ENCODE results near the gene KAT7.

KAT7 gene

GRCh38 chr17:49836111-49837030, 47.9 kb downstream of the KAT7 start:
- H3K27ac ChIP-seq = no peak overlapping the region
- DNase-seq (ENCODE audit: low read depth, low spot score) = no peak

- no peak overlapping the region for H3K27ac ChIP-seq
- no peak for DNase-seq (ENCODE audit: low read depth, low spot score)
Observed at GRCh38 chr17:49839455-49839854, 51.0 kb downstream of the KAT7 start.

- no peak for DNase-seq (ENCODE audit: low read depth, low spot score)
- no peak overlapping the region for H3K27ac ChIP-seq
Observed at GRCh38 chr17:49841548-49841947, 53.1 kb downstream of the KAT7 start.

- no peak for DNase-seq (ENCODE audit: low read depth, low spot score)
- no peak overlapping the region for H3K27ac ChIP-seq
Observed at GRCh38 chr17:49842371-49842770, 53.9 kb downstream of the KAT7 start.

- DNase-seq (ENCODE audit: low read depth, low spot score) = no peak
- no peak overlapping the region for H3K27ac ChIP-seq
Observed at GRCh38 chr17:49842846-49843245, 54.4 kb downstream of the KAT7 start.

- no peak for DNase-seq (ENCODE audit: low read depth, low spot score)
- no peak overlapping the region for H3K27ac ChIP-seq
Observed at GRCh38 chr17:49843774-49844350, 55.4 kb downstream of the KAT7 start.

- DNase-seq (ENCODE audit: low read depth, low spot score) = no peak
- no peak overlapping the region for H3K27ac ChIP-seq
Observed at GRCh38 chr17:49845321-49845720, 56.8 kb downstream of the KAT7 start.

GRCh38 chr17:49846938-49847712, 58.6 kb downstream of the KAT7 start:
- DNase-seq (ENCODE audit: low read depth, low spot score) = no peak

GRCh38 chr17:49848019-49848473, 59.6 kb downstream of the KAT7 start, which contains the start of gene TAC4:
Gene TAC4 (minus strand): TSS chr17:49848069. CDS start chr17:49848017, 52 bp downstream.
- no peak within 1 kb of the TSS for H3K27ac ChIP-seq
- DNase-seq (ENCODE audit: low read depth, low spot score) = no peak

More at GRCh38 chr17:49846938-49847712, 58.6 kb downstream of the KAT7 start:
- no peak overlapping the region for H3K27ac ChIP-seq

- no peak for DNase-seq (ENCODE audit: low read depth, low spot score)
- no peak overlapping the region for H3K27ac ChIP-seq
Observed at GRCh38 chr17:49848739-49849138, 60.3 kb downstream of the KAT7 start.

GRCh38 chr17:49850218-49850610, 61.7 kb downstream of the KAT7 start:
- no peak for DNase-seq (ENCODE audit: low read depth, low spot score)

GRCh38 chr17:49850772-49851386, 62.4 kb downstream of the KAT7 start:
- no peak for DNase-seq (ENCODE audit: low read depth, low spot score)
- no peak overlapping the region for H3K27ac ChIP-seq

More at GRCh38 chr17:49850218-49850610, 61.7 kb downstream of the KAT7 start:
- H3K27ac ChIP-seq = no peak overlapping the region

GRCh38 chr17:49851387-49852291, 63.2 kb downstream of the KAT7 start:
- H3K27ac ChIP-seq = no peak overlapping the region

GRCh38 chr17:49853470-49854015, 65.1 kb downstream of the KAT7 start:
- H3K27ac ChIP-seq = no peak overlapping the region
- no peak for DNase-seq (ENCODE audit: low read depth, low spot score)

More at GRCh38 chr17:49851387-49852291, 63.2 kb downstream of the KAT7 start:
- DNase-seq (ENCODE audit: low read depth, low spot score) = no peak

GRCh38 chr17:49854126-49854525, 65.6 kb downstream of the KAT7 start:
- DNase-seq (ENCODE audit: low read depth, low spot score) = no peak

GRCh38 chr17:49858796-49859195, 70.3 kb downstream of the KAT7 start:
- H3K27ac ChIP-seq = no peak overlapping the region
- DNase-seq (ENCODE audit: low read depth, low spot score) = no peak

More at GRCh38 chr17:49854126-49854525, 65.6 kb downstream of the KAT7 start:
- no peak overlapping the region for H3K27ac ChIP-seq

- H3K27ac ChIP-seq = no peak overlapping the region
- DNase-seq (ENCODE audit: low read depth, low spot score) = no peak
Observed at GRCh38 chr17:49859991-49860953, 71.8 kb downstream of the KAT7 start.

All from epithelial cell of prostate (primary cell).